Subcutaneous adipose tissue (tissue), 4 donors: ENCODE data around the gene SCAMP4. TPM values are rescaled to one million over a fixed set of nuclear protein-coding genes. Genes with fewer than 3 reads are reported as not detected.

ENCODE experiments used
- CTCF ChIP-seq: fragments of 450-650 bp; IDR thresholded peaks from one replicate; pipeline ENCODE4 v1.5.1; 2016; ENCODE audit warnings: low read depth, mild to moderate bottlenecking, control low read depth, antibody characterized with exemption, moderate library complexity
- total RNA-seq, 4 donors: library from RNA; depleted of rRNA; stranded (reverse); fragments of >200 nt; gene quantifications; one replicate each; pipeline ENCODE4 v1.1.0, GENCODE V29; 2016

SCAMP4 gene
- total RNA-seq, 4 donors from 2014 or later: 20.9 to 45.8 (median 42.4) TPM

GRCh38 chr19:1859331-1859781 is 45.8 kb upstream of the SCAMP4 start:
- no peak for TF ChIP-seq CTCF

GRCh38 chr19:1860042-1860775 is 45.0 kb upstream of the SCAMP4 start:
- TF ChIP-seq CTCF: no peak

GRCh38 chr19:1860821-1861598 is 44.2 kb upstream of the SCAMP4 start:
- TF ChIP-seq CTCF: no peak

GRCh38 chr19:1861599-1862031 is 43.6 kb upstream of the SCAMP4 start:
- no peak for TF ChIP-seq CTCF

GRCh38 chr19:1862068-1862423 is 43.2 kb upstream of the SCAMP4 start:
- TF ChIP-seq CTCF: no peak

- no peak for TF ChIP-seq CTCF
Measured at GRCh38 chr19:1862424-1863327, 42.5 kb upstream of the SCAMP4 start.

- TF ChIP-seq CTCF: no peak
Measured at GRCh38 chr19:1863328-1863637, 41.9 kb upstream of the SCAMP4 start, which contains the start of gene KLF16. Gene KLF16, minus strand, starts transcription at chr19:1863579. Its CDS starts 82 bp downstream, at chr19:1863497.
